ENCODE measurements around the gene TMEM54.

TMEM54 gene

GRCh38 chr1:32873484-32873883, 27.7 kb downstream of the TMEM54 start:
- TF ChIP-seq CTCF (IDR thresholded peaks at IDR 0.05; ENCODE audit: borderline replicate concordance, insufficient read depth, low read depth, low read length): no peak
- H3K4me3 ChIP-seq (ENCODE audit: low read depth, low read length): no peak overlapping the region

GRCh38 chr1:32872192-32872460, 29.1 kb downstream of the TMEM54 start:
- H3K4me3 ChIP-seq (ENCODE audit: low read depth, low read length): no peak overlapping the region

GRCh38 chr1:32871364-32872191, 29.6 kb downstream of the TMEM54 start:
- no peak overlapping the region for H3K4me3 ChIP-seq (ENCODE audit: low read depth, low read length)
- no peak for TF ChIP-seq CTCF (IDR thresholded peaks at IDR 0.05; ENCODE audit: borderline replicate concordance, insufficient read depth, low read depth, low read length)

More at GRCh38 chr1:32872192-32872460, 29.1 kb downstream of the TMEM54 start:
- TF ChIP-seq CTCF (IDR thresholded peaks at IDR 0.05; ENCODE audit: borderline replicate concordance, insufficient read depth, low read depth, low read length): no peak

- peak within 1 kb of the TSS; percentile 26 for H3K4me3 ChIP-seq (ENCODE audit: low read depth, low read length)
- TF ChIP-seq CTCF (IDR thresholded peaks at IDR 0.05; ENCODE audit: borderline replicate concordance, insufficient read depth, low read depth, low read length): no peak
Measured at GRCh38 chr1:32870615-32871363, 30.4 kb downstream of the TMEM54 start, which contains the start of gene FNDC5. Gene FNDC5 (minus strand): TSS chr1:32870912.

GRCh38 chr1:32869923-32870614, 31.1 kb downstream of the TMEM54 start:
- no peak overlapping the region for H3K4me3 ChIP-seq (ENCODE audit: low read depth, low read length)
- TF ChIP-seq CTCF (IDR thresholded peaks at IDR 0.05; ENCODE audit: borderline replicate concordance, insufficient read depth, low read depth, low read length): no peak

GRCh38 chr1:32868806-32869455, 32.3 kb downstream of the TMEM54 start:
- H3K4me3 ChIP-seq (ENCODE audit: low read depth, low read length): no peak overlapping the region
- no peak for TF ChIP-seq CTCF (IDR thresholded peaks at IDR 0.05; ENCODE audit: borderline replicate concordance, insufficient read depth, low read depth, low read length)
